K562 (cell line): Measurements from ENCODE around the gene LAMC1. TPM values are rescaled to one million over a fixed set of nuclear protein-coding genes. Genes with fewer than 3 reads are reported as not detected.

ENCODE experiments used
- ATAC-seq: fragments of 200-7000 bp; cut with Tn5 transposase; 3 replicates; pipeline ENCODE4 v1.9.1; 2020; ENCODE audit warnings: moderate library complexity
- BruUV-seq: library from RNA; stranded (reverse); fragments of 400-500 nt; replicated peaks from 2 replicates; lab custom pipeline; 2021; lab: Mats Ljungman, UMichigan
- CTCF ChIA-PET: fragments of 300-600 bp; formaldehyde crosslinking; extraction: SDS; loops from one replicate; lab custom pipeline; 2021; ENCODE audit warnings: low intra/inter-chr PET ratio; lab: Yijun Ruan, JAX
- POLR2A ChIA-PET: fragments of 300-600, 350-650 bp; sonication (Branson Sonifier 250); formaldehyde crosslinking; extraction: SDS; loops from one replicate; lab custom pipeline; 2021; ENCODE audit warnings: antibody characterized with exemption, inconsistent platforms; lab: Yijun Ruan, JAX
- DNase-seq, 4 experiments: peaks; one replicate each; pipeline versions ENCODE4 v3.0.0 to v3.0.0-alpha.2; 2011 to 2018; ENCODE audit warnings: low spot score in 3 of 4, mixed read lengths in 3 of 4; ENCODE audit errors: extremely low read depth in 1 of 4
- FAIRE-seq: peaks from 2 replicates; lab custom pipeline; 2011; peaks lifted over from hg19 to GRCh38; lab: Jason Lieb, UNC
- H2AFZ ChIP-seq: 2 replicates; pipeline ENCODE4 v1.6.0; 2011; ENCODE audit warnings: low read depth, low read length, control low read depth, inconsistent platforms
- H3K27ac ChIP-seq: fragments of 200-600 bp; 3 replicates; pipeline ENCODE4 v1.8.0; 2011; ENCODE audit warnings: low read depth, mild to moderate bottlenecking, control low read depth, inconsistent platforms, low read length, moderate library complexity, mixed read lengths; ENCODE audit errors: extremely low read depth
- H3K27me3 ChIP-seq, 2 experiments: fragments of 300-600 bp in 1 of 2; 2 replicates in 1 of 2; 3 replicates in 1 of 2; pipeline versions ENCODE4 v1.6.0 to v1.8.0; 2011; ENCODE audit warnings: inconsistent platforms in 2 of 2, low read length in 2 of 2, mild to moderate bottlenecking in 1 of 2, mixed read lengths in 1 of 2, moderate library complexity in 1 of 2; ENCODE audit not compliant: control insufficient read depth in 2 of 2, insufficient read depth in 2 of 2
- H3K36me3 ChIP-seq: fragments of 300-600 bp; 3 replicates; pipeline ENCODE4 v1.8.0; 2011; ENCODE audit warnings: mild to moderate bottlenecking, low read length, inconsistent platforms; ENCODE audit not compliant: control insufficient read depth, insufficient read depth
- H3K4me1 ChIP-seq, 2 experiments: fragments of 200-600 bp in 1 of 2; replicated peaks in 1 of 2; 2 replicates in 1 of 2; 3 replicates in 1 of 2; pipeline versions ENCODE4 v1.5.1 to v1.8.0; 2011; ENCODE audit warnings: inconsistent platforms in 2 of 2, low read length in 2 of 2, mild to moderate bottlenecking in 1 of 2, mixed read lengths in 1 of 2, moderate library complexity in 1 of 2; ENCODE audit not compliant: control insufficient read depth in 2 of 2, insufficient read depth in 2 of 2
- H3K4me2 ChIP-seq: 2 replicates; pipeline ENCODE4 v1.6.1; 2011; ENCODE audit warnings: low read length, control low read depth, inconsistent platforms, mixed read lengths; ENCODE audit not compliant: insufficient read depth
- H3K4me3 ChIP-seq: fragments of 200-600 bp; sonication (generic), shearing (Covaris generic); 2 replicates; pipeline ENCODE4 v1.5.1; 2016; ENCODE audit warnings: control low read depth, inconsistent platforms
- H3K79me2 ChIP-seq: fragments of 200-600 bp; 3 replicates; pipeline ENCODE4 v1.8.0; 2011; ENCODE audit warnings: low read length, inconsistent platforms; ENCODE audit not compliant: control insufficient read depth, insufficient read depth
- H3K9ac ChIP-seq, 2 experiments: 2 replicates each; pipeline versions ENCODE4 v1.6.0 to v1.6.1; 2011; ENCODE audit warnings: low read depth in 2 of 2, low read length in 2 of 2, control low read depth in 1 of 2, inconsistent platforms in 1 of 2, mild to moderate bottlenecking in 1 of 2, mixed read lengths in 1 of 2; ENCODE audit not compliant: insufficient read depth in 1 of 2
- H3K9me1 ChIP-seq: one replicate; pipeline ENCODE4 v1.6.0; 2011; ENCODE audit warnings: inconsistent platforms, mild to moderate bottlenecking, low read length, moderate library complexity; ENCODE audit not compliant: control insufficient read depth, insufficient read depth
- H3K9me3 ChIP-seq: replicated peaks from 2 replicates; pipeline ENCODE4 v1.5.1; 2011; ENCODE audit warnings: low read depth, low read length, inconsistent platforms; ENCODE audit not compliant: control insufficient read depth, insufficient read depth
- H4K20me1 ChIP-seq: replicated peaks from 2 replicates; pipeline ENCODE4 v1.6.1; 2011; ENCODE audit warnings: low read length, inconsistent platforms, mixed read lengths; ENCODE audit not compliant: control insufficient read depth, insufficient read depth
- ATF7 ChIP-seq: fragments of 450-650 bp; IDR thresholded peaks from 2 replicates; pipeline ENCODE4 v1.7.1; 2014; ENCODE audit warnings: mild to moderate bottlenecking, moderate library complexity
- CHCHD3 ChIP-seq: fragments of 250-450 bp; sonication (Bioruptor Pico); IDR thresholded peaks from 2 replicates; pipeline ENCODE4 v2.1.2; 2022; ENCODE audit warnings: mild to moderate bottlenecking
- ERF ChIP-seq: fragments of 450-650 bp; formaldehyde crosslinking; IDR thresholded peaks from 2 replicates; pipeline ENCODE4 v1.4.0; 2020; ENCODE audit warnings: mild to moderate bottlenecking, mixed read lengths
- ETS2 ChIP-seq: IDR thresholded peaks from 2 replicates; pipeline ENCODE4 v1.6.1; 2016; ENCODE audit warnings: borderline replicate concordance, missing genetic modification characterization, mild to moderate bottlenecking, moderate library complexity, missing compliant biosample characterization; ENCODE audit not compliant: poor library complexity, severe bottlenecking
- GABPA ChIP-seq: fragments of 200-800 bp; sonication (Bioruptor generic); conservative IDR thresholded peaks from 2 replicates; pipeline ENCODE4 v1.6.1; 2016; ENCODE audit warnings: low read depth, missing genetic modification characterization, missing compliant biosample characterization
- HDAC2 ChIP-seq: fragments of 450-650 bp; IDR thresholded peaks from 2 replicates; pipeline ENCODE4 v1.6.1; 2016; ENCODE audit warnings: mild to moderate bottlenecking
- HDAC6 ChIP-seq: IDR thresholded peaks from 2 replicates; pipeline ENCODE4 v1.6.1; 2012; ENCODE audit warnings: low read depth, mild to moderate bottlenecking, control low read depth, inconsistent platforms, low read length, moderate library complexity
- PPARD ChIP-seq: fragments of 250-450 bp; sonication (Bioruptor Pico); IDR thresholded peaks from 2 replicates; pipeline ENCODE4 v1.8.0; 2022; ENCODE audit warnings: inconsistent platforms, mild to moderate bottlenecking, moderate library complexity
- RFX5 ChIP-seq: IDR thresholded peaks from 2 replicates; pipeline ENCODE4 v1.6.1; 2011; ENCODE audit warnings: low read depth, mild to moderate bottlenecking, improper control_type of control experiment, low read length
- SAFB ChIP-seq: fragments of 200-400 bp; formaldehyde crosslinking; IDR thresholded peaks from 2 replicates; pipeline ENCODE4 v1.6.1; 2017; ENCODE audit warnings: low read depth, low read length, borderline replicate concordance
- USF1 ChIP-seq: sonication (generic); formaldehyde crosslinking; IDR thresholded peaks from 2 replicates; pipeline ENCODE4 v1.9.0; 2022; ENCODE audit warnings: mild to moderate bottlenecking, missing genetic modification reagents
- ZNF316 ChIP-seq: fragments of 450-650 bp; IDR thresholded peaks from 2 replicates; pipeline ENCODE4 v1.6.1; 2016
- ZNF589 ChIP-seq: fragments of 200-800 bp; sonication (Bioruptor generic); IDR thresholded peaks from 2 replicates; pipeline ENCODE4 v1.6.1; 2016; ENCODE audit warnings: low read depth, missing genetic modification characterization, missing compliant biosample characterization
- ZNF79 ChIP-seq: fragments of 250-450 bp; sonication (Bioruptor Pico); IDR thresholded peaks from 2 replicates; pipeline ENCODE4 v1.4.0; 2020; ENCODE audit warnings: low read depth, mild to moderate bottlenecking, moderate library complexity
- WGBS: fragments of 100-300 bp; shearing (Covaris generic); methylation state at CpG from one replicate; pipeline ENCODE4 v1.1.6; 2016; ENCODE audit warnings: low coverage, mixed read lengths; ENCODE audit not compliant: insufficient coverage; ENCODE audit errors: missing lambda C conversion rate; 5-methylcytosine and 5-hydroxymethylcytosine counted together
- in situ Hi-C: fragments of 300-500 bp; cut with MboI; formaldehyde crosslinking; loops from 4 replicates; pipeline ENCODE4 v1.15.0; 2018; ENCODE audit warnings: inconsistent platforms, mixed read lengths
- intact Hi-C: fragments of 100-400 bp; cut with micrococcal nuclease; formaldehyde crosslinking; loops from 2 replicates; pipeline ENCODE4 v1.14.2; 2022
- polyA plus RNA-seq, 8 experiments: library from polyadenylated mRNA; depleted of rRNA in 4 of 8; stranded (reverse) in 5 of 8; unstranded in 3 of 8; fragments of >200 nt; fragmentation: Nextera tagmentation in 2 of 8; fragmentation: Illumina TruSeq in 1 of 8; extraction: Ambion mirVana in 2 of 8; extraction: Trizol in 1 of 8; gene quantifications; 2 replicates each; pipeline versions ENCODE4 v1.2.1 to v1.2.3, GENCODE V29; 2011 to 2014; ENCODE audit warnings: inconsistent platforms in 1 of 8, missing spikeins in 1 of 8
- total RNA-seq, 7 experiments: library from RNA; depleted of rRNA in 6 of 7; stranded (reverse); fragments of >200 nt in 6 of 7; fragmentation: Illumina TruSeq in 2 of 7; extraction: Trizol in 2 of 7; gene quantifications; 2 replicates each; pipeline versions ENCODE4 v1.2.1 to v1.2.3, GENCODE V29; 2011 to 2021; ENCODE audit warnings: low replicate concordance in 1 of 7
- TF ChIP-seq, protein P1 (sequence below): fragments of 450-650 bp; IDR thresholded peaks from 2 replicates; pipeline ENCODE4 v1.6.1; 2016; ENCODE audit warnings: low read depth

LAMC1 gene
- total and polyA plus RNA-seq, 9 of the 15 experiments (the other 6 are each of a cell fraction or from before 2014, with no cell fraction given) = 0.07 to 0.71 (median 0.13) TPM; not detected in 2

DNA sequence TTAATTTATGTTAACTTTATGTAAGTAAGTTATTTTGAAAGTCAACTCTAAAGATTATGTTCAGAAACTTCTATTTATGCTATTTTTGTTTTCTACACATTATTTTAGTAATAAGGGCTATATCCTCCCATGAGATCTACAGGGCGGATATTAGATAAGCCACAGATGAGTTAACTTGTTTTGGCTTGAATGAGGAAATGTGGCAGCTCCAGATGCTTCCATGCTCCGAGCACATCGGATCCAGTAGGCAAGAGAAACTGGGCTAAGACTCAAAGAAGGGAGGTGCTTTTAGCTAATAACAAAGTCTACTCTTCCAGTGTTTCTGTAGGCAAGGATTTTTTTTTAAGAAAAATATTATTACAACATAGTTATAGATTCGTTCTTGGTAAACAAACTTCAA, 20.0 kb upstream of the LAMC1 start:
- no peaks in the 10 kb centered on the region for H3K4me1 ChIP-seq
- H3K4me2 ChIP-seq = no peak overlapping the region
- WGBS = 1% methylated on average over 4 of the region's 4 CpGs
- no peaks in the 10 kb centered on the region for H3K9me3 ChIP-seq
- ATAC-seq (no peak), FAIRE-seq (no peak)
- no peaks in the 10 kb centered on the region for H3K27me3 ChIP-seq
- H4K20me1 ChIP-seq = peaks cover 3% of the 10 kb centered on the region; the same call in 1 of the 2 replicates
- POLR2A ChIA-PET = interaction anchor here (0.6 to 1.1 kb wide), 3 partner anchors 10 to 49 kb away, joined by 3 read pairs; no protein-coding TSS in a partner anchor
- in situ Hi-C loops (no loop called here), intact Hi-C loops (no loop called here)
- no peak overlapping the region for H3K27ac ChIP-seq
- no peaks in the 10 kb centered on the region for H3K9me1 ChIP-seq
- H3K36me3 ChIP-seq = no peaks in the 10 kb centered on the region
- H3K4me3 ChIP-seq = no peak overlapping the region
- BruUV-seq = no TSS peak
- H3K79me2 ChIP-seq = no peaks in the 10 kb centered on the region
- no peak overlapping the region for H2AFZ ChIP-seq
- TF ChIP-seq RFX5 = no peak
- TF ChIP-seq ERF (CRISPR knock-in tag) = no peak
- TF ChIP-seq CHCHD3 (CRISPR knock-in tag) = no peak
- no peak for TF ChIP-seq ZNF589 (CRISPR knock-in tag)
- no peak for TF ChIP-seq ZNF79 (CRISPR knock-in tag)
- no peak for TF ChIP-seq ATF7
- no peak for TF ChIP-seq PPARD (CRISPR knock-in tag)
- no peak for TF ChIP-seq GABPA (tag)
- TF ChIP-seq HDAC6 = no peak
- TF ChIP-seq SAFB = no peak
- no peak for TF ChIP-seq ZNF316
- no peak for TF ChIP-seq HDAC2
- TF ChIP-seq, protein P1, sequence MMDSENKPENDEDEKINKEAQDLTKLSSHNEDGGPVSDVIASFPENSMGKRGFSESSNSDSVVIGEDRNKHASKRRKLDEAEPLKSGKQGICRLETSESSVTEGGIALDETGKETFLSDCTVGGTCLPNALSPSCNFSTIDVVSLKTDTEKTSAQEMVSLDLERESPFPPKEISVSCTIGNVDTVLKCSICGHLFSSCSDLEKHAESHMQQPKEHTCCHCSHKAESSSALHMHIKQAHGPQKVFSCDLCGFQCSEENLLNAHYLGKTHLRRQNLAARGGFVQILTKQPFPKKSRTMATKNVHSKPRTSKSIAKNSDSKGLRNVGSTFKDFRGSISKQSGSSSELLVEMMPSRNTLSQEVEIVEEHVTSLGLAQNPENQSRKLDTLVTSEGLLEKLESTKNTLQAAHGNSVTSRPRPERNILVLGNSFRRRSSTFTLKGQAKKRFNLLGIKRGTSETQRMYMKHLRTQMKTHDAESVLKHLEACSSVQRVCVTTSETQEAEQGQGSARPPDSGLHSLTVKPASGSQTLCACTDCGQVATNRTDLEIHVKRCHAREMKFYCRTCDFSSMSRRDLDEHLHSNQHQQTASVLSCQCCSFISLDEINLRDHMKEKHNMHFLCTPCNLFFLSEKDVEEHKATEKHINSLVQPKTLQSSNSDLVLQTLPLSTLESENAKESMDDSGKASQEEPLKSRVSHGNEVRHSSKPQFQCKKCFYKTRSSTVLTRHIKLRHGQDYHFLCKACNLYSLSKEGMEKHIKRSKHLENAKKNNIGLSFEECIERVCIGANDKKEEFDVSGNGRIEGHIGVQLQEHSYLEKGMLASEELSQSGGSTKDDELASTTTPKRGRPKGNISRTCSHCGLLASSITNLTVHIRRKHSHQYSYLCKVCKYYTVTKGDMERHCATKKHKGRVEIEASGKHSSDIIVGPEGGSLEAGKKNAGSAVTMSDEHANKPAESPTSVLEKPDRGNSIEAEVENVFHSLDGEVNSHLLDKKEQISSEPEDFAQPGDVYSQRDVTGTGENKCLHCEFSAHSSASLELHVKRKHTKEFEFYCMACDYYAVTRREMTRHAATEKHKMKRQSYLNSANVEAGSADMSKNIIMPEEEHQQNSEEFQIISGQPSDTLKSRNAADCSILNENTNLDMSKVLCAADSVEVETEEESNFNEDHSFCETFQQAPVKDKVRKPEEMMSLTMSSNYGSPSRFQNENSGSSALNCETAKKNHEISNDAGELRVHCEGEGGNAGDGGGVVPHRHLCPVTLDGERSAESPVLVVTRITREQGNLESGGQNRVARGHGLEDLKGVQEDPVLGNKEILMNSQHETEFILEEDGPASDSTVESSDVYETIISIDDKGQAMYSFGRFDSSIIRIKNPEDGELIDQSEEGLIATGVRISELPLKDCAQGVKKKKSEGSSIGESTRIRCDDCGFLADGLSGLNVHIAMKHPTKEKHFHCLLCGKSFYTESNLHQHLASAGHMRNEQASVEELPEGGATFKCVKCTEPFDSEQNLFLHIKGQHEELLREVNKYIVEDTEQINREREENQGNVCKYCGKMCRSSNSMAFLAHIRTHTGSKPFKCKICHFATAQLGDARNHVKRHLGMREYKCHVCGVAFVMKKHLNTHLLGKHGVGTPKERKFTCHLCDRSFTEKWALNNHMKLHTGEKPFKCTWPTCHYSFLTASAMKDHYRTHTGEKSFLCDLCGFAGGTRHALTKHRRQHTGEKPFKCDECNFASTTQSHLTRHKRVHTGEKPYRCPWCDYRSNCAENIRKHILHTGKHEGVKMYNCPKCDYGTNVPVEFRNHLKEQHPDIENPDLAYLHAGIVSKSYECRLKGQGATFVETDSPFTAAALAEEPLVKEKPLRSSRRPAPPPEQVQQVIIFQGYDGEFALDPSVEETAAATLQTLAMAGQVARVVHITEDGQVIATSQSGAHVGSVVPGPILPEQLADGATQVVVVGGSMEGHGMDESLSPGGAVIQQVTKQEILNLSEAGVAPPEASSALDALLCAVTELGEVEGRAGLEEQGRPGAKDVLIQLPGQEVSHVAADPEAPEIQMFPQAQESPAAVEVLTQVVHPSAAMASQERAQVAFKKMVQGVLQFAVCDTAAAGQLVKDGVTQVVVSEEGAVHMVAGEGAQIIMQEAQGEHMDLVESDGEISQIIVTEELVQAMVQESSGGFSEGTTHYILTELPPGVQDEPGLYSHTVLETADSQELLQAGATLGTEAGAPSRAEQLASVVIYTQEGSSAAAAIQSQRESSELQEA = no peak
- TF ChIP-seq ETS2 (tag) = no peak
- TF ChIP-seq USF1 (CRISPR knock-in tag) = no peak
- TF ChIP-seq, all 486 proteins: peak for 0
- CTCF ChIA-PET = no interaction called here
- DNase-seq = no peak
- no peak overlapping the region for H3K9ac ChIP-seq
